HL-60/S4 treated with phorbol 12-myristate 13-acetate at 8.2 ng/mL for 4 days and 3 days (cell line): ENCODE data around the gene SYT1.

Experiments used
- in situ Hi-C: fragments of 300-500 bp; cut with MboI; formaldehyde crosslinking; loops from 2 replicates; pipeline ENCODE4 v1.15.0; 2022; ENCODE audit warnings: low sequenced_read_pairs

The SYT1 gene

GRCh38 chr12:79487386-79488110 lies 623.0 kb downstream of the SYT1 start:
- in situ Hi-C loops = no loop called here
